GM18951 (cell line): Measurements from ENCODE around the gene BCAM.

ENCODE experiments used
- POLR2A ChIP-seq: IDR thresholded peaks from 4 replicates; pipeline ENCODE4 v1.6.1; 2011; ENCODE audit warnings: mild to moderate bottlenecking; ENCODE audit not compliant: insufficient read length, insufficient read depth; ENCODE audit errors: extremely low read depth
- in situ Hi-C: fragments of 300-500 bp; cut with MboI; formaldehyde crosslinking; loops from one replicate; pipeline ENCODE4 v1.12.0; 2022; ENCODE audit warnings: low sequenced_read_pairs, mixed read lengths, inconsistent platforms; ENCODE audit not compliant: unreplicated experiment

BCAM gene, protein sequence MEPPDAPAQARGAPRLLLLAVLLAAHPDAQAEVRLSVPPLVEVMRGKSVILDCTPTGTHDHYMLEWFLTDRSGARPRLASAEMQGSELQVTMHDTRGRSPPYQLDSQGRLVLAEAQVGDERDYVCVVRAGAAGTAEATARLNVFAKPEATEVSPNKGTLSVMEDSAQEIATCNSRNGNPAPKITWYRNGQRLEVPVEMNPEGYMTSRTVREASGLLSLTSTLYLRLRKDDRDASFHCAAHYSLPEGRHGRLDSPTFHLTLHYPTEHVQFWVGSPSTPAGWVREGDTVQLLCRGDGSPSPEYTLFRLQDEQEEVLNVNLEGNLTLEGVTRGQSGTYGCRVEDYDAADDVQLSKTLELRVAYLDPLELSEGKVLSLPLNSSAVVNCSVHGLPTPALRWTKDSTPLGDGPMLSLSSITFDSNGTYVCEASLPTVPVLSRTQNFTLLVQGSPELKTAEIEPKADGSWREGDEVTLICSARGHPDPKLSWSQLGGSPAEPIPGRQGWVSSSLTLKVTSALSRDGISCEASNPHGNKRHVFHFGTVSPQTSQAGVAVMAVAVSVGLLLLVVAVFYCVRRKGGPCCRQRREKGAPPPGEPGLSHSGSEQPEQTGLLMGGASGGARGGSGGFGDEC

DNA sequence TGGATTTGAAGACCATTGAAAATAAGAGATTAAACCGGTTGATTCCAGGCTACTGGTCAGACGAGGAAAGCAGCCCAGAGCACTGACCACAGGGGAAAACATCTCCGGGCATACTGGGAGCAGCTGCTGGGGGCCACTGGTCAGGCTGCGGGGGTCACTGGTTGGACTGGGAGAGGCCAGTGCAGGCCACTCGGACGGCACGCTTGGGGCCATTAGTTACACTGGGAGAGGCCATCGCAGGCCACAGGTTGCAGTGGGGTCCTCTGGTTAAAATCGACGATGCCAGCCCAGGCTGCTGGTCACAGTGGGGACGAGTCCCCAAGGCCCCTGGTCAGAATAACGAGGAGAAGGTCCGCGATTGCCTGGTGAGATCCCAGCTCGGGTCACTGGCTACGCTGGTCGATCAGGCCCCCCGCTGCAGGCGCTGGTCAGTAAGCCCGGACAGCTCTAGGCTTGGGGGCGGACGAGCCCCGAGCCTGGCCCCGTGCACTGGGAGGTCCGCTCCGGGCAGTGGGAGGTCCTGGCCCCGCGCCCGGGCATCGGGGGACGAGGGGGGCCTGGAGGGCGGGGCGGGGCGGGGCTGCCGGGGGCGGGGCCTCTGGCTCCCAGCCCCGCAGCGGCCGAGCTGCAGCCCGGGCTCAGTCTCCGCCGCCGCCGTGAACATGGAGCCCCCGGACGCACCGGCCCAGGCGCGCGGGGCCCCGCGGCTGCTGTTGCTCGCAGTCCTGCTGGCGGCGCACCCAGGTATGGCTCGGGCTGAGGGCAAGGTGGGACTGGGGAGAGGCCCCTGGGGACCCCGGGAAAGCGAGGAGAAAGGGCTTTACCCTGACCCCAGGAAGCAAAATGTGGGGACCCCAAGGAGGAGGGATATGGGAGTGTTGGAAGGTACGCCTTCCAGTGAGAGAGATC, at the start of gene BCAM:
BCAM (plus strand) TSS at position 641 of the 909 bp plus-strand sequence; CDS start at position 663, 22 bp downstream.
- no peak for TF ChIP-seq POLR2A
- in situ Hi-C loops = no loop called here

GRCh38 chr19:44762038-44762437, 46.9 kb upstream of the BCAM start:
- in situ Hi-C loops = no loop called here
- TF ChIP-seq POLR2A = no peak

DNA sequence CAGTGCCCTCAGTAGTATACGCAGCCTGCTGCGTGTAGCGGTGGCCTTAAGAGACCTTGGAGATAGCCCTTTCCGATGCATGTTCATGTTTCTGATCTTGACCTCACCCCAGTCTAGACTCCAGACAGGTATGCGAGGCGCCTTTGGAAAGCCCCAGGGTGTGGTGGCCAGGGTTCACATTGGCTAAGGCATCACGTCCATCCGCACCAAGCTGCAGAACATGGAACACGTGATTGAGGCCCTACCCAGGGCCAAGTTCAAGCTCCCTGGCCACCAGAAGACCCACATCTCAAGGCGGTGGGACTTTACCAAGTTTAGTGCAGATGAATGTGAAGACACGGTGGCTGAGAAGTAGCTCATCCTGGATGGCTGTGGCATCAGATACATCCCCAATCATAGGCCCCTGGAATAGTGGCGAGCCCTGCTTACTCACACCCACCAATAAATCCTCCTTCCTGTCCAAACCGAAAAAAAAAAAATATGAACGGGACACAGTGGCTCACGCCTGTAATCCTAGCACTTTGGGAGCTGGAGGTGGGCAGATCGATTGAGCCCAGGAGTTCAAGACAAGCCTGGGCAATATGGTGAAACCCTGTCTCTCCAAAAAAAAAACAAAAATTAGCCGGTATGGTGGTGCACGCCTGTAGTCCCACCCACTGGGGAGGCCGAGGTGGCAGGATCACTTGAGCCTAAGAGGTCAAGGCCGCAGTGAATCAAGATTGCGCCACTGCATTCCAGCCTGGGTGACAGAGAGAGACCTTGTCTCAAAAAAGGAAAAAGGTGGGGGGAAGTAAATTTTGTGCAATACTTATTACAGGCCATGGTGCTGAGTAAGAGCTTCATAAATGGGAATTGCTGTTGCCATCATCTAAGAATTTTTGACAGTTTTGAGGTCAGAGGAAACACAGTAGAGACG, 43.6 kb upstream of the BCAM start:
- TF ChIP-seq POLR2A = no peak
- in situ Hi-C loops = no loop called here

DNA sequence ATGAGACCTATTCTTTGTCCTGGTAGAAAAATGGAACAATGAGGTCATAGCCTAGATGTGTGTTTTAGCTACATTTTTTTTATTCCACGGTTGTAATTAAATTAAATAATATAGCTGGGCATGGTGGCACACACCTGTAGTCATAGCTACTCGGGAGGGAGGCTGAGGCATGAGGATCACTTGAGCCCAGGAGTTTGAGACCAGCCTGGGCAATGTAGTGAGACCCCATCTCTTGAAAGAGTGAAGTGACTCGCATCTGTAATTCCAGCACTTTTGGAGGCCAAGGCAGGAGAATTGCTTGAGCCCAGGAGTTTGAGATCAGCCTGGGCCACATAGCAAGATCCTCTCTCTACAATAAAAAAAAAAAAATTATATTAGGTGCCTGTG, 43.0 kb upstream of the BCAM start:
- in situ Hi-C loops = no loop called here
- TF ChIP-seq POLR2A = no peak

GRCh38 chr19:44767295-44768180, 41.4 kb upstream of the BCAM start:
- TF ChIP-seq POLR2A = no peak
- in situ Hi-C loops = no loop called here

DNA sequence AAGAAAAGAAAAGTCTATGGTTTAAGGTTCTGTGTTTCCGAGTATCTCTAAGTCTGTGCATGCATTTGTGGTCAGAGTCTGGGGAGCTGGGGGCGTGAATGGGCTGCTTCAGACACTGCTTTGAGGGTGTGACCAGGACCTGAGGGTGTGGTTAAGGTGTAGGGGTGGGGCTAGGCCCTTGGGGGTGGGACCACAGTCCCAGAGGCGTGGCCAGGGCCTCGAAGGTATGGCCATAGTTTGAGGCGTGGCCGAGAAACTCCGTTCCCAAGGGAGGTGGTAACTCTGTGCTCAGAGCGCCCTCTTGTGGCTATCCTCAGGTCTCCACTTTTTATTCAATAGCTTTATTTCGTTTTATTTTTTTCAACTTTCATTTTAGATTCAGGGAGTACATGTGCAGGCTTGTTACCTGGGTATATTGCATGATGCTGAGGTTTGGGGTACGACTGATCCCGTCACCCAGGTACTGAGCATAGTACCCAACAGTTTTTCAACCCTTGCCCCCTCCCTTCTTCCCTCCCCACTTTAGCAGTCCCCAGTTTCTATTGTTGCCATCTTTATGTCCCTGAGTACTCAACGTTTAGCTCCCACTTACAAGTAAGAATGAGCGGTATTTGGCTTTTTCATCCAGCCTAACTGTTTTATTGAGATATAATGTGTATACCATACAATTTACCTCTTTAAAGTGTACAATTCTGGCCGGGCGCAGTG, 38.2 kb upstream of the BCAM start:
- in situ Hi-C loops = loop anchor here (10.0 kb wide), 1 partner anchor 46 kb away; no protein-coding TSS in a partner anchor
- TF ChIP-seq POLR2A = no peak

DNA sequence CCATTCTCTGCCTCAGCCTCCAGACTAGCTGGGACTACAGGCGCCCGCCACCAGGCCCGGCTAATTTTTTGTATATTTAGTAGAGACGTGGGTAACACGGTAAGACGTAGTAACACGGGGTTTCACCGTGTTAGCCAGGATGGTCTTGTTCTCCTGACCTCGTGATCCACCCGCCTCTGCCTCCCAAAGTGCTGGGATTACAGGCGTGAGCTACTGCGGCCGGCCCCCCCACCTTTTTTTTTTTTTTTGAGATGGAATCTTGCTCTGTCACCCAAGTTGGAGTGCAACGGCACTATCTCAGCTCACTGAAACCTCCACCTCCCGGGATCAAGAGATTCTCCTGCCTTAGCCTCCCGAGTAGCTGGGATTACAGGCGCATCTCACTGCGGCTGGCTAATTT, 36.8 kb upstream of the BCAM start:
- in situ Hi-C loops = loop anchor here (10.0 kb wide), 1 partner anchor 47 kb away; no protein-coding TSS in a partner anchor

GRCh38 chr19:44772959-44773358, 35.9 kb upstream of the BCAM start:
- in situ Hi-C loops = loop anchor here (10.0 kb wide), 1 partner anchor 48 kb away; no protein-coding TSS in a partner anchor

DNA sequence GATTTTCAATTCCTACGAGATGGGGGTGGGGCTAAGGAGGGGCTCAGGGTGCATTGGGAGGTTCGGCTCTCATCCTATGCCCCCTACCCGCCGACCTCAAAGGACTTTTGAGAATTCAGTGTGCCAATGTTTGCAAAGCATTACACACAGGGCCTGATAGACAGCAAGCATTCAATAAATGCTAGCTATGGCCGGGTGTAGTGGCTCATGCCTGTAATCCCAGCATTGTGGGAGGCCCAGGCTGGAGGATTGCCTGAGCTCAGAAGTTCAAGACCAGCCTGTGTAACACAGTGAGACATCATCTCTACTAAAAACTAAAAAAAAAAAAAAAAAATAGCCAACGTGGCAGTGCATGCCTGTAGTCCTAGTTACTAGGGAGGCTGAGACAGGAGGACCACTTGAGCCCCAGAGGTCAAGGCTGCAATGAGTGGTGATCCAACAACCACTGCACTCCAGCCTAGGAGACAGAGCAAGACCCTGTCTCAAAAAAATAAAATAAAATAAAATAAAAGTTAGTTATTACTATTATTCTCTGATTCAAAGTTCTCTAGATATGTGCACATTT, 33.1 kb upstream of the BCAM start:
- TF ChIP-seq POLR2A = no peak
- in situ Hi-C loops = loop anchor here (10.0 kb wide), 1 partner anchor 51 kb away; no protein-coding TSS in a partner anchor

More at GRCh38 chr19:44772959-44773358, 35.9 kb upstream of the BCAM start:
- TF ChIP-seq POLR2A = no peak

DNA sequence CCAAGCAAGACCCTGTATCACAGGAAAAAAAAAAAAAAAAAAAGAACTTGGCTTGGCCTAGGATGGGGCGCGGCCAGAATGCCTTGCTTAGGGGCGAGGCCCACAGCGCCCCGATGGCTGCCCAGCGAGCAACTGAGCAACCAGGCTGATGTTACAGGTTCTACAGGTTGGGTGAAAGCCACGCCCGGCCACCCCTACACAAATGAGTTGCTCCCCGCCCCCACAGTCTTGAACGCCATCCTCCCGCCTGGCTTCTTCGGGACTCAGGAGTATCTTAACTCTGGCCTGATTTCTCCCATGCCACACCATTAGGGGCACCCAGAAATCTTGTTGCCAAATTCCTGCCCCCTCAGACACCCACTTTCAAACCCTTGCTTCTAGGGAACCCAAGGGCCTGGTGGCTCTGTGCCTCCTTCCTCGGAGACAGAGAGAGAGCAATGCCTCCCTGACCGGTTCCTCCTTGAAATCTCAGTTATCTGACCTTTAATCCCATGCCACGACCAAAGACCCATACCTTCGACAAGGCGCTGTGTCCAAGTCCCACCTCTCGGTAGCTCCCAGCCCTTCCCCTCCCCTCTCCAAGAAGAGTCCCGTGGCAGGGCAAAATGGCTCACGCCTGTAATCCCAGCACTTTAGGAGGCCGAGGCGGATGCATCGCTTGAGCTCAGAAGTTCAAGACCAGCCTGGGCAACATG, 32.4 kb upstream of the BCAM start:
- no peak for TF ChIP-seq POLR2A
- in situ Hi-C loops = loop anchor here (10.0 kb wide), 1 partner anchor 52 kb away; no protein-coding TSS in a partner anchor
